ENCODE data around the gene NPHP3. TPM values are rescaled to one million over a fixed set of nuclear protein-coding genes. Genes with fewer than 3 reads are reported as not detected.

Gene NPHP3
- total RNA-seq, 1 donor from 2014 or later: 23.2 TPM

DNA sequence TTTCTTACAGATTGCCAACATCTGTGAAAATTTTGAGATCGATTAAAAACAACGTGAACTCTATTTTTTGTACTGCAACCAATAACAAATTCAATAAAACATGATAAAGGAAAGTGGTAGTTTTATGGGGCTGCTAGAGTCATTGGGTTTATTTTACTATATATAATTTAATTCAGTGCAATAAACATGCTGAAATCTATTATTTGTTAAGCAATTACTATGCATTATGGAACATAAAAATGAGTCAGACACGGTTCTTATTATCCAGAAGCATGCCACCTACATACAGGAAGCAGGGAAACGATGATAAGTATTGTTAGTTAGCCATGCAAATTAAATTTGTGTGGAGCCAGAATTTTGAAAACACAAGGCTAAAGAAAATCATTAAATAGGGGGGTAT lies 27.2 kb downstream of the NPHP3 start:
- POLR2A ChIA-PET: no interaction called here
- Mint-ChIP-seq H3K27me3 (no peaks in the 10 kb centered on the region), H3K36me3 (ENCODE audit: low read depth) (peaks cover 56% of the 10 kb centered on the region), H3K27ac (no peak overlapping the region), H3K4me3 (no peak overlapping the region), H3K9me3 (no peaks in the 10 kb centered on the region), H3K4me1 (no peaks in the 10 kb centered on the region)
- CTCF ChIA-PET: no interaction called here
- ATAC-seq (ENCODE audit: low read depth): no peak
- intact Hi-C loops (cut with micrococcal nuclease): no loop called here
- TF ChIP-seq, protein P1, sequence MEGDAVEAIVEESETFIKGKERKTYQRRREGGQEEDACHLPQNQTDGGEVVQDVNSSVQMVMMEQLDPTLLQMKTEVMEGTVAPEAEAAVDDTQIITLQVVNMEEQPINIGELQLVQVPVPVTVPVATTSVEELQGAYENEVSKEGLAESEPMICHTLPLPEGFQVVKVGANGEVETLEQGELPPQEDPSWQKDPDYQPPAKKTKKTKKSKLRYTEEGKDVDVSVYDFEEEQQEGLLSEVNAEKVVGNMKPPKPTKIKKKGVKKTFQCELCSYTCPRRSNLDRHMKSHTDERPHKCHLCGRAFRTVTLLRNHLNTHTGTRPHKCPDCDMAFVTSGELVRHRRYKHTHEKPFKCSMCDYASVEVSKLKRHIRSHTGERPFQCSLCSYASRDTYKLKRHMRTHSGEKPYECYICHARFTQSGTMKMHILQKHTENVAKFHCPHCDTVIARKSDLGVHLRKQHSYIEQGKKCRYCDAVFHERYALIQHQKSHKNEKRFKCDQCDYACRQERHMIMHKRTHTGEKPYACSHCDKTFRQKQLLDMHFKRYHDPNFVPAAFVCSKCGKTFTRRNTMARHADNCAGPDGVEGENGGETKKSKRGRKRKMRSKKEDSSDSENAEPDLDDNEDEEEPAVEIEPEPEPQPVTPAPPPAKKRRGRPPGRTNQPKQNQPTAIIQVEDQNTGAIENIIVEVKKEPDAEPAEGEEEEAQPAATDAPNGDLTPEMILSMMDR (IDR thresholded peaks at IDR 0.05): no peak
- no peak for DNase-seq

DNA sequence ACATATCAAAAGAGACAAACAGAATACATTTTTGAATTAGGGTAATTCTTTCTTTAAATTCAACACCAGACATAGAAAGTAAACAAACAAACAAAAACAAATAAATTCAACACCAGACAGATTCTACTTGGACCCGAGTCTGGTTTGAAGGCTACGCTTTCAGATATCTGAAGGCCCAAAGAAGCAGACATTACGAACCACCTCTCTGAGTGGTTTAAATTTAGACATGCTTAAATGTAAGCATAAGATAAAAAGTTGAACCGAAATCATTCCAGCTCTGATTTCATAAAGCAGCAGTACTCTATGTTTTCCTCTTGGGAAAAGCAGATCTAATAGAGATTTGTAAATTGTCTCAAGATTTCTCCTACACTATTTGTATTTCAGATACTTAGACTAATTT lies 32.2 kb downstream of the NPHP3 start:
- no peak overlapping the region for H3K4me3 Mint-ChIP-seq
- H3K9me3 Mint-ChIP-seq: no peaks in the 10 kb centered on the region
- peaks cover 56% of the 10 kb centered on the region for H3K36me3 Mint-ChIP-seq (ENCODE audit: low read depth)
- H3K4me1 Mint-ChIP-seq: no peaks in the 10 kb centered on the region
- intact Hi-C loops (cut with micrococcal nuclease): no loop called here
- DNase-seq (no peak), ATAC-seq (ENCODE audit: low read depth) (no peak)
- POLR2A ChIA-PET: no interaction called here
- H3K27ac Mint-ChIP-seq: no peak overlapping the region
- CTCF ChIA-PET: no interaction called here
- no peaks in the 10 kb centered on the region for H3K27me3 Mint-ChIP-seq
- TF ChIP-seq, protein P1 (IDR thresholded peaks at IDR 0.05): no peak

DNA sequence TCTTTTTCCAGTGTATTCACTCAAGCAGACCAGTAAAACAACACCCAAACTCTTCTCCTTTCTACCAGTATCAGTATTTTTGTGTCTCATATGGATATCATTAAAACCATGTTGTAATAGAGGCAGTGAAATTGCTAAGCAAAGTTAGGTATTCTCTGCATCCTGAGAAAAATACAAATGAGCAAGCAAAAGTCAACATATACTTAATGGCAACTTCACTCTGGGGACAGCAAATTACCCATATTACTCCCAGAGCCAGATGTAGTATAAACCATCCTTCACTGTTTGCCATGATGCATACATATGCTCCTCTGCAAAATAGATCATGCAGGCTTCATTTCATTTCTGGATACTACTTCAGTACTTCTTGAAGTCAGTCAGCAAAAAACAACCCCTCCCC lies 40.0 kb downstream of the NPHP3 start:
- Mint-ChIP-seq H3K4me3 (no peak overlapping the region), H3K36me3 (ENCODE audit: low read depth) (peaks cover 63% of the 10 kb centered on the region), H3K4me1 (no peaks in the 10 kb centered on the region), H3K27me3 (no peaks in the 10 kb centered on the region), H3K9me3 (no peaks in the 10 kb centered on the region), H3K27ac (no peak overlapping the region)
- intact Hi-C loops (cut with micrococcal nuclease): no loop called here
- ATAC-seq (ENCODE audit: low read depth) (no peak), DNase-seq (no peak)
- TF ChIP-seq, protein P1 (IDR thresholded peaks at IDR 0.05): no peak
- ChIA-PET CTCF (no interaction called here), POLR2A (no interaction called here)

DNA sequence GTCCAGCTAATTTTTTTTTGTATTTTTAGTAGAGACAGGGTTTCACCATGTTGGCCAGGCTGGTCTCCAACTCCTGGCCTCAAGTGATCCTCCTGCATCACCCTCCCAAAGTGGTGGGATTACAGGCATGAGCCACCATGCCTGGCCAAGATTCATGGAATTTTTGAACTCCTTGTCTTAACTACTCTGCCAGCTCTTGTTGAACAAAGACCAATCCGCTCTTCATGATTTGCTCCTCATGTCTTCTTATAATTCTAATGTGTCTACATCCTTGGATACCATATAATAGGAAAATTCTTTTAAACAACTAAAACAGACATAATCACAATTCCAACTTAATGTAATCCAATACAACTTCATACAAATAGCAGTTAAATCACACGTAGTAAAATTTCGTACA lies 40.8 kb downstream of the NPHP3 start:
- TF ChIP-seq, protein P1 (IDR thresholded peaks at IDR 0.05): no peak
- Mint-ChIP-seq H3K27me3 (no peaks in the 10 kb centered on the region), H3K4me1 (no peaks in the 10 kb centered on the region), H3K27ac (no peak overlapping the region), H3K9me3 (no peaks in the 10 kb centered on the region), H3K36me3 (ENCODE audit: low read depth) (peaks cover 64% of the 10 kb centered on the region), H3K4me3 (no peak overlapping the region)
- ATAC-seq (ENCODE audit: low read depth) (no peak), DNase-seq (no peak)
- ChIA-PET CTCF (no interaction called here), POLR2A (no interaction called here)
- intact Hi-C loops (cut with micrococcal nuclease): no loop called here

DNA sequence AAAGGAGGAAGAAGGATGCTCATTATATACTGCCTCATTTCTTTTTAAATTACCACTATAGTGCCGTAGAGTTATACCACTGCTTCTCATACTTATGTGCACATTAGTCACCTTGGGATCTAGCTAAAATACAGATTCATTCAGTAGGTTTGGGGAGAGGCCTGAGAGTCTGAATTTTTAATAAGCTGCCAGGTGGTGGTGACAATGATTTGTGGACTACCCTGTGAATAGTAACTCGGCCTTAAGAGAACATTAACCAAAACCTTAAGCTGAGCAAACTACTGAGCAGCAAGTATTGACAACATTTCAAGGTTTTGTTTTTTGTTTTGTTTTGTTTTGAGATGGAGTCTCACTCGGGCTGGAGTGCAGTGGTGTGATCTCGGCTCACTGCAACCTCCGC lies 42.3 kb downstream of the NPHP3 start:
- Mint-ChIP-seq H3K27me3 (no peaks in the 10 kb centered on the region), H3K4me1 (no peaks in the 10 kb centered on the region), H3K36me3 (ENCODE audit: low read depth) (peaks cover 65% of the 10 kb centered on the region), H3K9me3 (no peaks in the 10 kb centered on the region), H3K27ac (no peak overlapping the region), H3K4me3 (no peak overlapping the region)
- POLR2A ChIA-PET: interaction anchor here (0.6 kb wide), 1 partner anchor 35 kb away, joined by 8 read pairs; no protein-coding TSS in a partner anchor
- DNase-seq (no peak), ATAC-seq (ENCODE audit: low read depth) (no peak)
- CTCF ChIA-PET: no interaction called here
- TF ChIP-seq, protein P1 (IDR thresholded peaks at IDR 0.05): no peak
- intact Hi-C loops (cut with micrococcal nuclease): no loop called here

Measured in activated B cell treated with CpG ODN at 0.5 μM for 24 hours (primary cell).